SK-N-SH (cell line): ENCODE results near the gene BTG1.
"Not testable (repeated sequence)": the region's sequence is repeated elsewhere in the genome, so short reads cannot be mapped to it uniquely, and the experiment has no call there.

Experiments used
- EP300 ChIP-seq, 2 experiments: IDR thresholded peaks; 2 replicates each; pipeline versions ENCODE4 v1.4.0 to v1.6.1; 2012; ENCODE audit warnings: borderline replicate concordance in 1 of 2, low read depth in 1 of 2, low read length in 1 of 2
- FOXM1 ChIP-seq: IDR thresholded peaks from 2 replicates; pipeline ENCODE4 v1.4.0; 2012; ENCODE audit warnings: low read depth, mild to moderate bottlenecking
- JUND ChIP-seq: IDR thresholded peaks from 2 replicates; pipeline ENCODE4 v1.4.0; 2012
- YY1 ChIP-seq: IDR thresholded peaks from 2 replicates; pipeline ENCODE4 v1.4.0; 2012; ENCODE audit warnings: low read depth, mild to moderate bottlenecking
- TF ChIP-seq, protein P1 (sequence below): IDR thresholded peaks from 2 replicates; pipeline ENCODE4 v1.6.1; 2012; ENCODE audit warnings: mild to moderate bottlenecking, low read depth, low read length, moderate library complexity
- TF ChIP-seq, protein P2 (sequence below): fragments of 200-600 bp; sonication (generic); IDR thresholded peaks from 2 replicates; pipeline ENCODE4 v1.6.1; 2017; ENCODE audit warnings: antibody characterized with exemption, mild to moderate bottlenecking, moderate library complexity
- TF ChIP-seq, protein P3 (sequence below): IDR thresholded peaks from 2 replicates; pipeline ENCODE4 v1.4.0; 2012; ENCODE audit warnings: low read depth

DNA sequence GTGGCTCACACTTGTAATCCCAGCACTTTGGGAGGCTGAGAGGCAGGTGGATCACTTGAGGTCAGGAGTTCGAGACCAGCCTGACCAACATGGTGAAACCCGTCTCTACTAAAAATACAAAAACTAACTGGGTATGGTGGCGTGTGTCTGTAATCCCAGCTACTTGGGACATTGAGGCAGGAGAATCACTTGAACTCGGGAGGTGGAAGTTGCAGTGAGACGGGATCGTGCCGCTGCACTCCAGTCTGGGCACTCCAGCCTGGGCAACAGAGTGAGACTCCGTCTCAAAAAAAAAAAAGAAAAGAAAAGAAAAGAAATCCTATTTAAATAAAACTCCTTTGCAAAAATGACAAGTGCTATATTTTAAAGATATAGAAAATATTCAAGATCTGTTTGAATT lies 10.1 kb downstream of the BTG1 start:
- TF ChIP-seq, protein P1, sequence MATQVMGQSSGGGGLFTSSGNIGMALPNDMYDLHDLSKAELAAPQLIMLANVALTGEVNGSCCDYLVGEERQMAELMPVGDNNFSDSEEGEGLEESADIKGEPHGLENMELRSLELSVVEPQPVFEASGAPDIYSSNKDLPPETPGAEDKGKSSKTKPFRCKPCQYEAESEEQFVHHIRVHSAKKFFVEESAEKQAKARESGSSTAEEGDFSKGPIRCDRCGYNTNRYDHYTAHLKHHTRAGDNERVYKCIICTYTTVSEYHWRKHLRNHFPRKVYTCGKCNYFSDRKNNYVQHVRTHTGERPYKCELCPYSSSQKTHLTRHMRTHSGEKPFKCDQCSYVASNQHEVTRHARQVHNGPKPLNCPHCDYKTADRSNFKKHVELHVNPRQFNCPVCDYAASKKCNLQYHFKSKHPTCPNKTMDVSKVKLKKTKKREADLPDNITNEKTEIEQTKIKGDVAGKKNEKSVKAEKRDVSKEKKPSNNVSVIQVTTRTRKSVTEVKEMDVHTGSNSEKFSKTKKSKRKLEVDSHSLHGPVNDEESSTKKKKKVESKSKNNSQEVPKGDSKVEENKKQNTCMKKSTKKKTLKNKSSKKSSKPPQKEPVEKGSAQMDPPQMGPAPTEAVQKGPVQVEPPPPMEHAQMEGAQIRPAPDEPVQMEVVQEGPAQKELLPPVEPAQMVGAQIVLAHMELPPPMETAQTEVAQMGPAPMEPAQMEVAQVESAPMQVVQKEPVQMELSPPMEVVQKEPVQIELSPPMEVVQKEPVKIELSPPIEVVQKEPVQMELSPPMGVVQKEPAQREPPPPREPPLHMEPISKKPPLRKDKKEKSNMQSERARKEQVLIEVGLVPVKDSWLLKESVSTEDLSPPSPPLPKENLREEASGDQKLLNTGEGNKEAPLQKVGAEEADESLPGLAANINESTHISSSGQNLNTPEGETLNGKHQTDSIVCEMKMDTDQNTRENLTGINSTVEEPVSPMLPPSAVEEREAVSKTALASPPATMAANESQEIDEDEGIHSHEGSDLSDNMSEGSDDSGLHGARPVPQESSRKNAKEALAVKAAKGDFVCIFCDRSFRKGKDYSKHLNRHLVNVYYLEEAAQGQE, result not testable (repeated sequence)
- TF ChIP-seq EP300 (IDR thresholded peaks at IDR 0.05; ENCODE audit: borderline replicate concordance in 1 of 2, low read depth in 1 of 2, low read length in 1 of 2); FOXM1; JUND; YY1: not testable (repeated sequence)
- TF ChIP-seq, protein P2, sequence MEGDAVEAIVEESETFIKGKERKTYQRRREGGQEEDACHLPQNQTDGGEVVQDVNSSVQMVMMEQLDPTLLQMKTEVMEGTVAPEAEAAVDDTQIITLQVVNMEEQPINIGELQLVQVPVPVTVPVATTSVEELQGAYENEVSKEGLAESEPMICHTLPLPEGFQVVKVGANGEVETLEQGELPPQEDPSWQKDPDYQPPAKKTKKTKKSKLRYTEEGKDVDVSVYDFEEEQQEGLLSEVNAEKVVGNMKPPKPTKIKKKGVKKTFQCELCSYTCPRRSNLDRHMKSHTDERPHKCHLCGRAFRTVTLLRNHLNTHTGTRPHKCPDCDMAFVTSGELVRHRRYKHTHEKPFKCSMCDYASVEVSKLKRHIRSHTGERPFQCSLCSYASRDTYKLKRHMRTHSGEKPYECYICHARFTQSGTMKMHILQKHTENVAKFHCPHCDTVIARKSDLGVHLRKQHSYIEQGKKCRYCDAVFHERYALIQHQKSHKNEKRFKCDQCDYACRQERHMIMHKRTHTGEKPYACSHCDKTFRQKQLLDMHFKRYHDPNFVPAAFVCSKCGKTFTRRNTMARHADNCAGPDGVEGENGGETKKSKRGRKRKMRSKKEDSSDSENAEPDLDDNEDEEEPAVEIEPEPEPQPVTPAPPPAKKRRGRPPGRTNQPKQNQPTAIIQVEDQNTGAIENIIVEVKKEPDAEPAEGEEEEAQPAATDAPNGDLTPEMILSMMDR, result not testable (repeated sequence)
- TF ChIP-seq, protein P3, sequence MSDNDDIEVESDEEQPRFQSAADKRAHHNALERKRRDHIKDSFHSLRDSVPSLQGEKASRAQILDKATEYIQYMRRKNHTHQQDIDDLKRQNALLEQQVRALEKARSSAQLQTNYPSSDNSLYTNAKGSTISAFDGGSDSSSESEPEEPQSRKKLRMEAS, result not testable (repeated sequence)
